MG63 (cell line): ENCODE data around the gene MSI2. TPM values are rescaled to one million over a fixed set of nuclear protein-coding genes. Genes with fewer than 3 reads are reported as not detected.

ENCODE experiments used
- DNase-seq: peaks from one replicate; pipeline ENCODE4 v3.0.0-alpha.2; 2020
- H3K27me3 ChIP-seq: fragments of 250-450 bp; sonication (Bioruptor Pico); 2 replicates; pipeline ENCODE4 v1.5.1; 2020; ENCODE audit warnings: mild to moderate bottlenecking, moderate library complexity
- H3K36me3 ChIP-seq: fragments of 250-450 bp; sonication (Bioruptor Pico); 2 replicates; pipeline ENCODE4 v1.5.1; 2020; ENCODE audit warnings: mild to moderate bottlenecking, moderate library complexity
- H3K4me3 ChIP-seq: fragments of 250-450 bp; sonication (Bioruptor Pico); 2 replicates; pipeline ENCODE4 v1.5.1; 2020; ENCODE audit warnings: mild to moderate bottlenecking, moderate library complexity
- H3K9me3 ChIP-seq: fragments of 250-450 bp; sonication (Bioruptor Pico); 2 replicates; pipeline ENCODE4 v1.5.1; 2020; ENCODE audit warnings: mild to moderate bottlenecking, moderate library complexity
- total RNA-seq: library from RNA; depleted of rRNA; stranded (reverse); fragments of >200 nt; shearing (Covaris generic); gene quantifications from 2 replicates; pipeline ENCODE4 v1.2.3, GENCODE V29; 2014; ENCODE audit warnings: low replicate concordance

MSI2 gene
- total RNA-seq, 1 experiment from 2014 or later = 2.8 TPM

DNA sequence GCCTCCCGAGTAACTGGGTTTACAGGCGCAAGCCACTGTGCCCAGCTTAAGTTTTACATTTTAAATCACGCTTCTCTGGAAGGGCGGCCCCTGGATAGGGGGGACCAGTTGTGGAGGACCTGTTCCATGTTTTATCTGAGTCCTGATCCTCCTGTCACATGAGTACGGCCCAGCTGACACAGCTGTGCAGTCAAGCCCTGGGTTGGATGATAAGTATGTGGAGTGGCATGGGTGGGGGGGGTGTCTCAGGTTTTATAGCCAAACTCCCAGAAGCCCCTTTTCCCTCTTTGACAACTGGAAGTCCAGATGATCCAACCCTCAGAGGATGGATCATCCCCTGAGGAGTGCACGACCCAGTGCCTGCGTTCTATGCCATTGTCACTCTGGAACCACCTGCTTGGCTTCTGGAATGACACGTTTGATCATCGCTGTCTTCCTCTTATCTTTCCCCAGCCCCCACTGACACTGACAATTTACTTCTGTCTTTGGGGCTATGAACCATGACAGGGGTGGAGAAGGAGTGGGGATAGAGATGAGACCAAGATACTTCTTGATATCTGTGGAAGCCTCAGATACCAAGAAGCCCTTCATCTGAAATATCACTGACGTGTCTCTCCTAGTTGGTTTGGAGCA, 191.2 kb downstream of the MSI2 start:
- DNase-seq = no peak
- H3K9me3 ChIP-seq = peaks cover 5% of the 10 kb centered on the region
- no peak overlapping the region for H3K4me3 ChIP-seq
- no peaks in the 10 kb centered on the region for H3K36me3 ChIP-seq
- H3K27me3 ChIP-seq = no peaks in the 10 kb centered on the region

DNA sequence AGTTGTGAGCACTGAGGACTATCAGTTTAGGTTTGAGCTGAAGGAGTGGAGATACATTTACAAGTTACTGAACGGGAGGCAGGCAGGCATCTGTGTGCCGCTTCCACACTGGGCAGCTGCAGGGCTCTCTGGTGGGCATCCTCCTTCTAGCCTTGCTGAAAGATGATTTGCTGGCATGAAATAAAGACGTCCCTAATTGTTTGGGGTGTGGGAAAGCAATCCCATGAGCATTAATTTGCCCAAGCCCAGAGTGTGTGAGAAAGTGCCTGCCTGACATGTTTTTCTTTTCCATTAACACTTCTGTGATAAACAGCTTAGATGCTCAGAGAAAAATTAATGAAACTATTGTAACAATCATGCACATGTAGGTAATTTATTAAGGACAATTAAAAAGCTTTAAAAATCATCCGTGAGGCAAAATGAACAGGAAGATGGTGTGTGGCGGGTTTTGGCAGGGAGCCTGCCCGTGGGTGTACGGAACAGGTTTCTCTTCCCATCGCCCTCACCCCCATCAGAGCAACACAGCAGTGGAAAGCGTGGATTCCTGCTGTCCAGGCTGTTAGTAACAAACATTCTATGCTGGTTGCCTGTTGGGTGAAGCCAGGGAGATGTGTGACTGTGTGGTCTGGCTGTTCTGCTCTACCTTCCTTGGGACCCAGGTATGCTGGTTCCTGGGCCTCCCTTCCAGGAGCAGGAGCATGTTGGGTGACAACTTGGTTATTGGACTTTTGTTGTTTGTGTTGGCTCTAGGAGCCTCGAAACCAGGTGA, 191.9 kb downstream of the MSI2 start:
- Histone ChIP-seq H3K4me3 (no peak overlapping the region), H3K27me3 (no peaks in the 10 kb centered on the region), H3K9me3 (peaks cover 5% of the 10 kb centered on the region), H3K36me3 (no peaks in the 10 kb centered on the region)
- no peak for DNase-seq

DNA sequence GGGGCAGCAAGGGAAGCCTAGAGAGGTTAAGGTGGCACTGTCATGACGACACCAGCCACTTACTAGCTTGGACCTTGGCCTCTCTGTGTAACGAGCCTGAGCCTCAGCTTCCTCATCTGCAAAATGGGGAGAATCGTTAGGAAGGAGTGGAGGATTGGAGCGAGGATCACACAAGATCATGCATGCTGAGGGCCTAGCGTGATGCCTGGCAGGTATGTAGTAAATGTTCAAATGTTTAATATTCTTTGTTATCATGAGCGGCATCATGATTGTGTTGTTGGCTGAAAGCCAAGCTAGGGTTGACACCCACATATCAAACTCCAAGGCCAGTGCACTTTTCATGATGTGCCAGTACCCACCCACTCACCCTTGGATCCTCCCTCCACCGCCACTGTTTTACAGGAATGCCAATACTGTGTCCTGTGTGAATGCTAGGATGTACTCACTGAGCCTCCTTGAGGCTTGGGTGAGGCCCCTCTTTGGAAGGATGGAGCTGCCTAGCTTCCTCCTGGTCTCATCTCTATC, 192.5 kb downstream of the MSI2 start:
- no peak for DNase-seq
- H3K36me3 ChIP-seq = no peaks in the 10 kb centered on the region
- no peaks in the 10 kb centered on the region; the same call in 1 of the 2 replicates for H3K9me3 ChIP-seq
- no peaks in the 10 kb centered on the region for H3K27me3 ChIP-seq
- H3K4me3 ChIP-seq = no peak overlapping the region

DNA sequence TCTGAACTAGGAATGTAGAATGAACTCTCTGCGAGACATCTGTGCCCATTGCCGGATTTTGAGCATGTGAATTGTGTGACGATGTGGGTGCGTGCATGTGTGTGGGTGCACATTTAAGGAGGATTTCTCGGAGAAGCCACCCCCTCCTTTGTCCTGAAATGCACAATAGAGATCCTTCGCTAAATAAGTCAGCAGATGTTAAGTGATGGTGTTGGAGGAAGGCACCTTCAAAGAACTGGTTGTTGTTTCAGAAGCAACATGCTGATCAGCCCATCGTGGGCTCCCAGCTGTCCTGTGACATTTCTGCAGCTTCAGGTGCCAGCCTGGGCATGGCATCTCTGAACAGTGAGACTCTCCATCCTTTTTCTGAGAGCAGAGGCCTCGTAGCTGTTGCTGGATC, 194.9 kb downstream of the MSI2 start:
- no peak for DNase-seq
- Histone ChIP-seq H3K27me3 (no peaks in the 10 kb centered on the region), H3K4me3 (no peak overlapping the region), H3K36me3 (no peaks in the 10 kb centered on the region), H3K9me3 (no peaks in the 10 kb centered on the region)

DNA sequence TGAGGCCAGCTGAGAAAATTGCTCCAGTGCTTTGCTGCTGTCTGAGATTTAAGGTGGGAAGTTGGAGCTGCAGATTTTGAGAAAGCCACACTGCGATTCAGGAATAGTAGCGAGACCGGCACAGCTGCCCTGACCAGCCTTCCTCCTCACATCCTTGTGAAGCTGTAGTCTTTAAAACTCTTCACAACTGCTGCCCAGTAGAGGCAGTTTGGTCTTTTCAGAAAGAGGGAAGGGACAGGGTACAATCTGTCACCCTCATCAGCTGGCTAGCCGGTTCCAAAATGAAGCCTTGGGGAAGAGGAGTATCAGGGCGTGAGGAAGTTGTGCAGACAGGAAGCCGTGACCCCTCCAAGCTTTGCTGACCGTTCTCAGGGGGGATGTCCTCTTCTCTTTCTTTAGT, 195.3 kb downstream of the MSI2 start:
- no peak overlapping the region for H3K4me3 ChIP-seq
- no peak for DNase-seq
- no peaks in the 10 kb centered on the region for H3K9me3 ChIP-seq
- no peaks in the 10 kb centered on the region for H3K27me3 ChIP-seq
- H3K36me3 ChIP-seq = no peaks in the 10 kb centered on the region

DNA sequence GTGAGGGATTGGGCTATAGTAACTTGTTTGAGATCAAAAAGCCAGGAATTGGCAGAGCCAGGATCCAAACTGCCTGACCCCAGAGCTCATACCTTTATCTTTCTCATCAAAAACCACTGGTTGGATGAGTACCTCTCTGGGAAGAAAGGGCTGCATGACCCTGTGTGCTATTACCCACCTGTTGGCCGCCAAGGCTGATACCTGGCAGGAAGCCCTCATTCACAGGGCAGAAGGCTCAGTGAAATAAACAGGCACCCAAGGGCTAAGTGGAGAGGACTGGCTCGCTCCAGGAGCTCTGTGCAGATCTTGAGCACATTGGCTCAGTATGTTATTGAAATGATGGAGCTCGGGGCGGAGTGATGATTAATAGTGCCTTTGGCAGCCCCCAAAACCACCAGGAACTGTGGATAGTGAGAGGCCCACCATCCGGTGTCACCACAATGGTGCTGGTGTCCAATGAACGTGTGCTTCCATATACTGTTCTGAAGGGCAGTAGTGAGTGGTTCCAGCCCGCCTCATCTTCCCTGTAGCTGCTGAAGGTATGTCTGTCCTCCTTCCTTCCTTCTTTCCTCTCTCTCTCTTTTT, 197.6 kb downstream of the MSI2 start:
- H3K4me3 ChIP-seq = no peak overlapping the region

DNA sequence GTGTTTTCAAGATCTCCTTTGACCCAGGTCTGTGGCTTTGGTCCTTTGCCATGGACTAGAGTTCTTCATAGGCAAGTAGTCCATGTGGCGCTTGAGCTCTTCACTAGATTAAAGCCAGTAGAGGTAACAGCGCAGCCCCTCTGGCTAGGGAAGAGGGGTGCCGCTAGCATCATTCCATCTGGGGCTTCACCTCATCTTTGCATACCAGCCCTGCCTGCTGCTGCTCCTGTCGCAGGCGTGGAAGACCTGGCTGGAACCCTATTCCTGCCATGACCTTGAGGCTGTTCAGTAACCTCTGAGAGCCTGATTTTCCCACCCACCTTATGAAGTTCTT, 198.4 kb downstream of the MSI2 start:
- Histone ChIP-seq H3K27me3 (no peaks in the 10 kb centered on the region), H3K36me3 (no peaks in the 10 kb centered on the region), H3K4me3 (no peak overlapping the region), H3K9me3 (no peaks in the 10 kb centered on the region)
- no peak for DNase-seq

More for the DNA sequence above, 197.6 kb downstream of the MSI2 start:
- H3K27me3 ChIP-seq = no peaks in the 10 kb centered on the region
- no peak for DNase-seq
- H3K36me3 ChIP-seq = no peaks in the 10 kb centered on the region
- no peaks in the 10 kb centered on the region for H3K9me3 ChIP-seq

DNA sequence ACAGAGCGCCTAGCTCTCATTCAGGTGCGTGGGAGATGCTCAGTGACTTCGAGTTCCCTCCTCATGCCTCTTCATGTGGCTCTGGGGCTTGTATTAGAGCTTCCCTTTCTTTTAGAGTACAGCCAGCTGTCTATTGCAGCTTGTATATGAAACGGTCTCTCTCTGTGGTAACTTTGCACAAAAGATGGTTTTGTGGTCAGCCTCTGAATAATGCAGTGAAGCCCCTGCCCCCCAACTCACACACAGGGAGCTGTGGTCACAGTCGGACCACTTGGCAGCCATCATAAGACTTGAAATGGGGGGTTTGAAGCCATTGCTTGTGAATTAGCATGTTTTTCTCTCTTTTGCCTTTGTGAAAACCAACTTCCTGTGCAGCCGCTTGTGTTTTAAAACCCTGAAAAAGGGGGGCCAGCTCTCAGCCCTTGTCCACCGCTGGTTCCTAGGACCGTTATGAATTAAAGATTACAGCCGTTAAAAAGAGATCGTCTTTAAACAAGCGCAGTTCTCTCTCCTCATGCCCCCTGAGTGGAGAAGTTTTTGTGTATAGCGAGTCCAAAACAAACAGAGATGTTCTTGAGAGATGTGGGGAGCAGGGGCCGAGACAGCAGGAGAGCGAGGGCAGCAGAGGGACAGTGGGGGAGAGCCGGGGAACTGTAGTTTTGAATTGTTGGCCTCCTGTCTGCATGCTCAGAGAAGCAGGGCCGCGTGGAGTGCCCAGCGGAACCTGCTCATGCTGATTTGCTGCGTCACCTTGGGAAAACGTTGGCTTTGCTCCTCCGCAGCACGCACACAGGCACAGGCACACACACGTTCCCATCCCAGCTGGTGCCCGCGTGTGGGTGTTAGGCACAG, 199.0 kb downstream of the MSI2 start:
- no peaks in the 10 kb centered on the region for H3K36me3 ChIP-seq
- no peaks in the 10 kb centered on the region for H3K9me3 ChIP-seq
- no peak overlapping the region for H3K4me3 ChIP-seq
- H3K27me3 ChIP-seq = no peaks in the 10 kb centered on the region
- DNase-seq = no peak

DNA sequence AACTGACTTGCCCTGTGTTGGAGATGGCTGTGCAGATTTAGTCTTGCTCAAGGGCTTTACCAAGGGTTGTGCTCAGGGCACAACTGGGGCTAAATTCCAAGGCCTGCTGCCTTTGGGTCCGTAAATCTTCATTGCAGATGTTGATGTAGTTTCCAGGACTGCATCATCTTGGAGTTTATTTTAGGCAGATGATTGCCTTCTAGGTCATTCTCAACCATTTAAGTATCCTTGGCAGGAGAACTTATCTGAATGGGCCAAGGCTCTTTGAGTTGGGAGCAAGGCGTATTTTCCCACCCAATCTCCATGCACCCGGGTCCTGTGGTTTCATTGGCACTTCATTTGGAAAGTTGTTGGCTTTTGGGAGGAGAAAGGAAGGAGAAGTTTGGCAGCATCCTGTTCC, 200.3 kb downstream of the MSI2 start:
- H3K4me3 ChIP-seq = no peak overlapping the region
- no peaks in the 10 kb centered on the region for H3K9me3 ChIP-seq
- no peaks in the 10 kb centered on the region for H3K36me3 ChIP-seq
- no peaks in the 10 kb centered on the region for H3K27me3 ChIP-seq
- DNase-seq = peak; percentile 80

DNA sequence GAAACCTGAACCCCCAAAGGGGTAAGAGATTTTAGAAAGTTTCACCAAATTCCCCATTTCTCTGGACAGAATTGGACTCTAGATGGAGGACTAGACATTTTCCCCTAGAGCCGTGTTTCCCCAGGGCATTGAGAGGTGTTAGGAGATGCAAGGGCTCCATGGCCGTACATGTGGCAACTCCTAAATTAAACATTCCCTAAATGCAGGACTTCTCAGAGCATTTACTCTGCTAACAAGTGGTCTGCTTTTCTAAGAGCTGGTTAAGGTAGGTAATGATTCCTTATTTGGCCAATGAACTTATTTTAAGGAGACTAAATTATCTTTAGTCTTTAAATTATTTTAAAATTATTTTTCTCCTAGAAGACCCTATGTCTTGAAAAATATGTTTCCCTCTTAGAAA, 200.9 kb downstream of the MSI2 start:
- H3K9me3 ChIP-seq = no peaks in the 10 kb centered on the region
- no peak for DNase-seq
- no peaks in the 10 kb centered on the region for H3K27me3 ChIP-seq
- no peaks in the 10 kb centered on the region for H3K36me3 ChIP-seq
- H3K4me3 ChIP-seq = no peak overlapping the region

DNA sequence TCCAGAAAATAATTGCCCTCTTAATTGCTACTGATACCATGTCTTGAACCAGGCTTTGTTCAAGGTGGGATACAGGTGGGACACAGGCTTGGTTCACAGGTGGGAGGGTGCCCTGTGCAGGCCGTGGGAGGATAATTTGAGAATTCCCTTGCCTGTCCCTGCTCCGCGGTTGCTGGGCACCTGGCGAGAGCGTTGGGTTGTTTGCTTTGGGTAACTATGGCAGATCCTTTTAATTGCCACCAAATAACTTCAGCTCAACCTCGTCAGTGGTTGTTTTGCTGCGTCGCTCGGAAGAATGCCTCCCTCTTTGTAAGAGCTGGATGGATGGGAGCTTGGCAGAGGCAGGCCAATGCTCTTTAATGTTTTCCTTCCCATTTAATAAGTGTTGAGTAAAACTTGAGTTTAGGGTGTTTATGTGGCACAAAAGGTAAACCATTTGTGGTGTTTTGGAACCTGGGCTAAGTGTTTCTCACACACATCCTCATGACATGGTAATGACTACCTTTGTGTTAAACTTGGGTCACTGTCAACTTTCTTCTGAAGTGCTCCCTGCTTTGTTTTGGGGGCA, 202.5 kb downstream of the MSI2 start:
- H3K27me3 ChIP-seq = no peaks in the 10 kb centered on the region
- H3K36me3 ChIP-seq = no peaks in the 10 kb centered on the region
- H3K4me3 ChIP-seq = no peak overlapping the region
- H3K9me3 ChIP-seq = no peaks in the 10 kb centered on the region
- DNase-seq = no peak

DNA sequence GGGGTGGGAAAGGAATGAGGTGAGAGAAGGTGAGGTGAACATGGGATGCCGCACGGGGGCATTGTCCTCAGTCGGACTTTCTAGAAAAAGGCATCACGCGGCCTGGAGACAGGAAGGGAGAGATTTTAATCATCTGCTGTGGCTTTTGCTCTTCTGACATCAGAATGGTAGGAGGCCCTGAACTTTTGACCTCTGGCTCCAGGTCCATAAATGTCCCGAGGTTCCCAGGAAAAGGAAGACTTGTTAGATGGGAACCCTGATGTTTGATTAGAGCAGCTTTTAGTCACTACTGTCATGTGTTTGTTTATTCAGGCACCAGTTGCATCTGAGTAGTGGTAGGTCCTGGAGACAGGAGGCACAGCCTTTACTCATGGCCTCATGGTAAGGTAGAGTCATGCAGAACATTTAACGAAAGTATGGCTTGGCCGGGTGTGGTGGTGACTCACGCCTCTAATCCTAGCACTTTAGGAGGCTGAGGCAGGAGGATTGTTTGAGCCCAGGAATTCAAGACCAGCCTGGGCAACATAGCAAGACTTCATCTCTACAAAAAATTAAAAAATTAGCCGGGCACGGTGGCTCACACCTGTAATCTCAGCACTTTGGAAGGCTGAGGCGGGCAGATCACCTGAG, 203.1 kb downstream of the MSI2 start:
- H3K27me3 ChIP-seq = no peaks in the 10 kb centered on the region
- H3K9me3 ChIP-seq = no peaks in the 10 kb centered on the region
- no peaks in the 10 kb centered on the region for H3K36me3 ChIP-seq
- H3K4me3 ChIP-seq = no peak overlapping the region
- DNase-seq = peak; percentile 90

DNA sequence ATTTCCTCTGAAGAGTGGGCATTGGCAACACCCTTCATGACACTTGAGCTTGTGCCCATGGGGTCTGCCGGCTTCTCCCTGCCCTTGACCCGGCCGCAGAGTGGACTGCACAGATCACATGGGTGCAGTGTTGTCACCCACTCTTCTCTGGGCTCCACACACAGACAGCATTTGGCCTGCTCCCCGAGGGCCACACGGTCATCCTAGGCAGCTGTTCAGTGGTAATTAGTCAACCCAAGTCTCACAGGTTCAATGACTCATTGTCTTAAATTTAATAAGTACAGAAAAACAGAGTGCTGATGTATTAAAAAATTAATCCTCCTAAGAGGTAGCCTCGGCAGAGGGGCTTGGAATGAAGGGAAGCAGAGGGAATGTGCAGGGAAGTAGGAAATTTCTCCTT, 204.8 kb downstream of the MSI2 start:
- no peak overlapping the region for H3K4me3 ChIP-seq
- DNase-seq = peak; percentile 21
- no peaks in the 10 kb centered on the region for H3K27me3 ChIP-seq
- H3K9me3 ChIP-seq = no peaks in the 10 kb centered on the region
- H3K36me3 ChIP-seq = no peaks in the 10 kb centered on the region

DNA sequence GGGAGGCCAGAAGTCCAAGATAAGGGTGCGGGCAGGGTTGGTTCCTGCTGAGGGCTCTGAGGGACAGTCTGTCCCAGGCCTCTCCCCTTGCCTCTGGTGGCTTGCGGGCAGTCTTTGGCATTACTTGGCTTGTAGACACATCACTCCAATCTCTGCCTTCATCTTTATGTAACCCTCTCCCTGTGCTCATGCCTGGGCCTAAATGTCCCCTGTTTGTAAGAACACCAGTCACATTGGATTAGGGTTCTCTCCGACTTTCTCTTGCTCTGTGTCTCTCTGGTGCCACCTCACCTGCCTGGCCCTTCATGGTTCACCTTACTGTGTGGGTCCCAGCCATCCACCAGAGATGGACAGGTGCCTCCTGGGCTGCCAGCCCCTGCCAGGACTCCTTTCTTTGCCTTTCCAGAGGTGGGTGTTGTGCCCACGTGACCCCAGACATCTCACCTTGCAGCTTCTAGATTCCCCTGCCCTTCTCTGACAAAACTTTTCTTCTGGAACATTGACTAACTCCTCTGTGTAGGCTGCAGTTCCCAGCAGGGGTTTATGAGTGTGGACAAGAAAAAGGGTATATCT, 205.8 kb downstream of the MSI2 start:
- H3K9me3 ChIP-seq = no peaks in the 10 kb centered on the region
- H3K36me3 ChIP-seq = no peaks in the 10 kb centered on the region
- DNase-seq = no peak
- no peaks in the 10 kb centered on the region for H3K27me3 ChIP-seq
- H3K4me3 ChIP-seq = no peak overlapping the region

DNA sequence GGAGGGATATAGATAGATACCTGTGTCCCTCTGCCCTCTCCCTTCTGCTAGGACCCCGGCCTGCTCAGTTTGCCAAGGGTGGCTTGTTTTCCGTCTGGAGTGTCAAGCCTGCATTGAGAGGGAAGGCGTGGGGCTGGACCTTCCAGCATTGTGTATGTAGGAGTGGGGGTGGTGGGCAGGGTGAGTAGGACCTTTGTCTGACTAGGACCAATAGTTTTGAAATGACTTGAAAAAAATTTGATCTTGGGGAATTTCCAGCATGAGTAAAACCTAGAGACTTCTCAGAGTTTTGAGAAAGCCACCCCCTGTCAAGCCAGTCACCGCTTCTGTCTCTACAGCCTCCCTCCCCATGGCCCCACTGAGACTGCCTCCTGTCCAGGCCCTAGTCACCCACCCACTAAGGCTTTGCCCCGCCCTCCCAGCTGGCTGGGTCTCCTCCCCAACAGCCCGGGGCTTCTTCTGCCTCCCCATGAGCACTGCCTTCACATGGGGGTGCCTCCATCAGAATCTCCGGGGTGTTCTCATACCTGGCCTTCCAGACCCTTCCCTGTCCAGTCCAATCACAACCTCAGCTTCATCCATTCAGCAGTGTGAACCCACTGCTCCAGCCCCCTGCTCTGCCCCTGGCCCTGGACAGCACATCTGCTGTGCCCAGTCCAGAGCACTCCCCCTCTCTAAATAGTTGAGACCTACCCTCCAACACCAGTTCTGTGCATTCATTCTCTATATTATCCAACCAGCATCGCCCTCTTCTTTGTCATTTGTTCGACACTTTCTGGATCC, 207.0 kb downstream of the MSI2 start:
- H3K4me3 ChIP-seq = no peak overlapping the region
- DNase-seq = peak; percentile 62
- no peaks in the 10 kb centered on the region for H3K27me3 ChIP-seq
- no peaks in the 10 kb centered on the region for H3K9me3 ChIP-seq
- H3K36me3 ChIP-seq = no peaks in the 10 kb centered on the region
